CD4-positive, alpha-beta T cell treated with Interleukin-17A for 1 hour (primary cell): Measurements from ENCODE around the gene CDNF.

Experiments used
- DNase-seq: peaks from one replicate; pipeline ENCODE4 v3.0.0-alpha.2; 2020

Gene CDNF

DNA sequence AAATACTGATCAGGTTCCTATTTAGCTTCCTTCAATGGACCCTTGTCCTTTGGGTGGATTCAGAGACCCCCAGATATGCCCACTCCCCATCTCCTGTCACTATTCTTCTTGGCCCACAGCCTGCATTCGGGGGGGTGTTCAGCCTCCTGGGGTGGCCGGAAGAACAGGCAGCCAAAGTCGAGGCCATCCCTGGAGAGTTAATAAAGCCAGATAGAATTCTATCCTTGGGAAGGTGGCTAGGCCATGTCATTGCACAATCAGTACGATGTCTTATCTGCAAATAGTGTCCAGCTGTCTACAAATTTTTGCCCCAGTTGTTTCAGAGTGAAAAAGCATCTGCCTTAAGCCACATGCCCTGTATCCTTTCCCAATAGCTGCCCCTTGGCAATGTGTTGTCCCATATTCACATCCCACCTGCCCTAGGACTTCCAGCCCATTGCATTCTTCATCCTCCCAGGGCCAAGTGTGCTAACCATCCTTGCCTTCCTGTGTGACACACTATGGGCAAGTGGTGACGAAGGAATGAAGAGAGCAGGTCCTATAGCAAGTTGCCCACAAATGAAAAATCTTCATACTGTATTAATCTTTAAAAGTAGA lies 53.3 kb downstream of the CDNF start:
- no peak for DNase-seq

- peak; percentile 1 for DNase-seq
Measured at GRCh38 chr10:14782691-14783363, 55.0 kb downstream of the CDNF start.

DNA sequence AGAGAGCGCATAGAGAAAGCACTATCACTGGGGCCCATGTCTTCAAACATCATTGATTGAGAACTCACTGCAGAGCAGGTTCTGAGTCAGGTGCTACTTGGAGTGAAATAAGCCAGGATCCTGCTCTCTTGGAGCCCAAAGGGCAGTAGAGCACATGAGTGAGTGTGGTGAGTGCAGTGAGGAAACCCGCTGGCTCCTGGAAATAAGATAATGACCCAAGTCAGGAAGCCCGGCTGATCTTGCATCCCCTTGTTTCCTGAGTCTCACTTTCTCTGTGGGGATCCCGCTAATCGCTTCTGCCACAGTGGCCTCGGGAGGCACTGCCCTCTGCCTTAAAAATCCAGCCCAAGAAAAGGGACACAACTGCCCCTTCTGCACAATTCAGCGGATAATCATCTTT lies 56.1 kb downstream of the CDNF start:
- DNase-seq, result no peak

DNA sequence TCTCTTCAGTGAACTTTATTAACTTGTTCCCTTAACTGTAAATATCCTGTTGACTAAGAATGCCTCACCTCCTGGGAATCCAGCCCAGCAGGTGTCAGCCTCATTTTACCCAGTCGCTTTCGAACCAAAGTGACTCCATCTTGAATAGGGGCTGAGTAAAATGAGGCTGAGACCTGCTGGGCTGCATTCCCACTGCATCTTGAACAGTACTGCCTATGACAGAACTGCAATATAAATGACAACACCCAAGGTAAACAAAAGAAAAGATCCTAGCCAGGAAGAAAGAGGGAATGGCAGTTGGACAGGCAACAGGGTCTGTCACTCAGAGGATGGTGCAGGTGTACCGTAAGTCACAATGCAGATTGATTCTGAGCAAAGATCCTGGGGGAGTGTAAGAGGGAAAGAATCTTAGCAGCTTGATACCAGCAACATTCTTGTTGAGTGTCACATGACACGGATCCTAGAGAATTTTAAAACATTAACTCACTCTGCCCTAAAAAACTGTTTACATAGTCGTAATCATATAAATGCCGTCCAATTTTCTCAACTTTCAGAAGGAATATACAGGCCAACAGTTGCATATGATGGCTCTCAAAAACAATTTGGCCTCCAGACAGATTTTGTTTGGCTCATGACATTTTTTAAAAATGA lies 58.7 kb downstream of the CDNF start:
- no peak for DNase-seq

DNA sequence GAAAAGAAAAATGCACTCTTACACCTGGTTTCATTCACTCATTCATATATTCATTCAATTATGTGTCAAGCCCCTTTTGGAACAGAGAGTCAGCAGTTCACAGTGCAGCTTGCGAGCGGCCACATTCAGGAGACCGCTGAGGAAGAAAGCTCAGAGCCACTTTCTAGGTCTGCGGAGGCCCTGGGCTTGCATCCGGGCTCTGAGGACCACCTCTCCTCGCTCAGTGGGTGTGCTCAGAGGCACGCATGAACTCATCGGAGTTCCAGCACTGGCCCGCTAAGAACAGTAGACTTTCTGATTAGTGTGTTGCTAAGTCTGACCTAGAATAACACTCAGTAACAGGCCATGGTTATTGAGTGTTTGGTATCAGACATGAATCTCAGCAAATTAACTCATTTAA lies 61.3 kb downstream of the CDNF start:
- DNase-seq, result no peak

- no peak for DNase-seq
Measured at GRCh38 chr10:14775656-14776055, 62.2 kb downstream of the CDNF start.

DNA sequence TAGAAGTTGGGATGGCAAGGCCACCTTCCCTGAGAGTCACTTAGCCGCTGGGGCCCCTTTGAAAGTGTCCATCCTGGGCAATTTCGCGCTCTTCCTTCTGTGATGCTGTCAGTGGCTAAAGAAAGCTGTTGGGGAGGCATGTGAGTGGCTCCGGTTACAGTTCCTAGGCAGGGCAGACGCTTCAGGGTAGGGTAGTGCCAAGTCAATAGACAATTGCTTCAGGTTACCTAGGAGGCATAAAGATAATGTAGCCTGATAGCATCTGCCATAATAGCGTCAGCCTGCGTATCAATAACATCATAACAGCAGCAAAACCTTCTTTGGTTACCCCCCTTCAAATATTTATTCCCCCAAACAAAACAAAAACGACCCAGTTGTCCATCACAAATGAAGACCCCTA lies 63.0 kb downstream of the CDNF start, which contains the start of gene FAM107B:
TSS of gene FAM107B (minus strand) at position 101 of the 400 bp plus-strand sequence. CDS start 234 bp downstream, outside the sequence.
- DNase-seq, result no peak

GRCh38 chr10:14774214-14774580 lies 63.6 kb downstream of the CDNF start:
- no peak for DNase-seq

DNA sequence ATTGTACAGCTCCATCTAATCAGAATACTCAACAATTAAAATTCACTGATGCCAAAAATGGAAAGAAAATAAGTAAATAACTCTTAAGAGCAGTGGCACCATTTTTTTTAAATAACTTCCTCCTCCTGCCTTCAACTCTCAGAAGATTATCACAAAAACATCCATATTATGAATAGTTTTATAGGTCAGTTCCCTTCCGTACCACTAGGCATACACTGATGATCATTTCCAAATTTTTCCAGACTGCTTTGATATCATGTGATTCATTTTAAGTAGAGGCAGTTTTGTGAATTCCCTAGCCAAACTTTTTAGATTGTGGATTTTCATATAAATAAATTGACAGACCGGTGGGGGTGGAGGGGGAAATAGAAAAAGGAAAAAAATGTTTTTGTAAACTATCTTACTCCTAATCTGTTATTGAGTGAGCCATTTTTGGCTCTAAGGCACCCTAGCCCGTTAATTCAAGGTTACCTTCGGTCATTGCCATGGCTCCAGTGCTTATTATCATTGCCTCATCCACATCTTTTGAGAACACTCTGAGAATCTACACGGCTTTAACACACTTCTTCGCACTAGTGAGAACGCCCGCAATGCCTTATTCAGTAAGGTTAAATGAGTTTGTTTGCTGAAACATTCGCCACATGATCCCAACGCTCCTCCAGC lies 64.2 kb downstream of the CDNF start:
- no peak for DNase-seq

DNA sequence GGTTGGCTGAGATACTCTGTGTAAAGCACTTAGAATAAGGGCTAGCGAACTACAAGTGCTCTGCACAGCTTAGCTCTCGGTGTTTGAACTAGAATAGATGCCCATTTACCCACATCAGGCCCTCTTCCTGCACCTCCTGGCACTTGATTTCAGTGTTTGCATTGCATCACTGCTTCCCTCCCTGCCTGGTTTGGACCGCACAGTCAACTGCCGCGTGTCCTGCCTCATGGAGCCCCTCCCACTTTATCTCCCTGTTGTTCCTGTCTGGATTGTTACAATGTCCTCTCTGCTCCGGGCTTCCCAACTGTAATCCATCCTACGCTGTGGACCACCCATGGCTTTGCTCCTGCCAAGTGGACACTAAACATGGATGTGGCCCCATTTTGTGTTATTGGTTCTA lies 65.4 kb downstream of the CDNF start:
- no peak for DNase-seq

DNA sequence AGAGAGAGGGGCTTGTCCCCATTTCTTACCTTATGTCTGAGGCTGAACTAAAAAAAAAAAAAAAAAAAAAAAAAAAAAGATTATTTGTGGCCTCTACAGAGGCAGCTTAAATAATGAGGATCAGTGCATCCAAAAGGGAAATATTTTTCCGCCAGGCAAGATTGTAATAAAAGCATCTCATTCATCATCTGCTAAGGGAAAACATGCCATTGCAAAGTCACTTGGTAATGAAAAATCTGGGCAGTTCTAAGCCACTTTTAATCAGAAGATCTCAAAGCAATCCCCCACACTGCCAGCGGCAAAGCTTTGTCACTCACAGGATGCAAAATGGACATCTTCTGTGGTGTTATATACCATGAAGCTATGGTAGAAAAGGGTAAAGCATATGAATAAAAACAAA lies 66.9 kb downstream of the CDNF start:
- DNase-seq, result no peak
